GM12878 (cell line): Measurements from ENCODE around the gene KRTAP1-3. TPM values are rescaled to one million over a fixed set of nuclear protein-coding genes. Genes with fewer than 3 reads are reported as not detected.

Experiments used
- ATAC-seq: fragments of 200-7000 bp; cut with Tn5 transposase; 3 replicates; pipeline ENCODE4 v1.9.1; 2020; ENCODE audit warnings: mild to moderate bottlenecking, moderate library complexity
- BruUV-seq: library from RNA; stranded (reverse); fragments of 400-500 nt; replicated peaks from 2 replicates; lab custom pipeline; 2021; lab: Mats Ljungman, UMichigan
- CTCF ChIA-PET: fragments of 300-600 bp; sonication (Branson Sonifier 250); formaldehyde crosslinking; extraction: SDS; loops from one replicate; lab custom pipeline; 2021; ENCODE audit warnings: inconsistent platforms; lab: Yijun Ruan, JAX
- POLR2A ChIA-PET: fragments of 350-600 bp; formaldehyde crosslinking; extraction: SDS; loops from one replicate; lab custom pipeline; 2021; ENCODE audit warnings: inconsistent platforms; lab: Charles Lee
- RAD21 ChIA-PET: fragments of 300-600 bp; sonication (Branson Sonifier 250); formaldehyde crosslinking; loops from one replicate; lab custom pipeline; 2023; ENCODE audit warnings: antibody characterized with exemption; ENCODE audit not compliant: unreplicated experiment; lab: Charles Lee
- SMC1A ChIA-PET: fragments of 300-600 bp; sonication (Branson Sonifier 250); formaldehyde crosslinking; loops from one replicate; lab custom pipeline; 2023; ENCODE audit not compliant: unreplicated experiment, uncharacterized antibody; lab: Charles Lee
- DNase-seq: peaks from one replicate; pipeline ENCODE4 v3.0.0-alpha.2; 2011; ENCODE audit warnings: low read depth, low spot score
- FAIRE-seq: peaks from 3 replicates; lab custom pipeline; 2011; peaks lifted over from hg19 to GRCh38; lab: Jason Lieb, UNC
- H2AFZ ChIP-seq: 2 replicates; pipeline ENCODE4 v1.6.0; 2011; ENCODE audit warnings: low read depth, low read length, control low read depth; ENCODE audit not compliant: control insufficient read depth
- H3K27ac ChIP-seq: 2 replicates; pipeline ENCODE4 v1.5.1; 2011; ENCODE audit warnings: control low read depth; ENCODE audit not compliant: control insufficient read depth, insufficient read depth
- H3K27me3 ChIP-seq, 2 experiments: replicated peaks in 1 of 2; 2 replicates each; pipeline versions ENCODE4 v1.6.0 to v1.6.1; 2011; ENCODE audit warnings: low read length in 1 of 2; ENCODE audit not compliant: control insufficient read depth in 2 of 2, insufficient read depth in 2 of 2
- H3K36me3 ChIP-seq, 2 experiments: 2 replicates each; pipeline ENCODE4 v1.5.1; 2011; ENCODE audit warnings: low read length in 1 of 2; ENCODE audit not compliant: control insufficient read depth in 2 of 2, insufficient read depth in 2 of 2
- H3K4me1 ChIP-seq: 2 replicates; pipeline ENCODE4 v1.6.1; 2011; ENCODE audit warnings: mild to moderate bottlenecking, low read length, moderate library complexity, mixed read lengths; ENCODE audit not compliant: control insufficient read depth, insufficient read depth
- H3K4me2 ChIP-seq: 2 replicates; pipeline ENCODE4 v1.6.0; 2011; ENCODE audit warnings: control low read depth; ENCODE audit not compliant: control insufficient read depth, insufficient read depth
- H3K4me3 ChIP-seq: fragments of 200-600 bp; sonication (generic); 2 replicates; pipeline ENCODE4 v1.5.1; 2016
- H3K79me2 ChIP-seq: 2 replicates; pipeline ENCODE4 v1.6.0; 2011; ENCODE audit warnings: low read length; ENCODE audit not compliant: control insufficient read depth, insufficient read depth
- H3K9ac ChIP-seq: 2 replicates; pipeline ENCODE4 v1.8.0; 2011; ENCODE audit warnings: low read length, control low read depth, mixed read lengths; ENCODE audit not compliant: control insufficient read depth, insufficient read depth
- H3K9me3 ChIP-seq: replicated peaks from 3 replicates; pipeline ENCODE4 v1.5.1; 2011; ENCODE audit warnings: mild to moderate bottlenecking, low read length; ENCODE audit not compliant: control insufficient read depth, insufficient read depth
- H4K20me1 ChIP-seq: 2 replicates; pipeline ENCODE4 v1.6.0; 2011; ENCODE audit not compliant: control insufficient read depth, insufficient read depth
- HDAC2 ChIP-seq: fragments of 200-600 bp; sonication (generic); IDR thresholded peaks from 2 replicates; pipeline ENCODE4 v1.6.1; 2017
- IRF3 ChIP-seq: fragments of 450-650 bp; IDR thresholded peaks from 2 replicates; pipeline ENCODE4 v1.6.1; 2014; ENCODE audit warnings: mild to moderate bottlenecking
- NR2F1 ChIP-seq: fragments of 450-650 bp; conservative IDR thresholded peaks from 2 replicates; pipeline ENCODE4 v1.6.1; 2017; ENCODE audit warnings: mild to moderate bottlenecking
- RUNX3 ChIP-seq: IDR thresholded peaks from 2 replicates; pipeline ENCODE4 v1.6.1; 2012; ENCODE audit warnings: low read length, inconsistent platforms
- WGBS: methylation state at CpG from one replicate; pipeline ENCODE4 v1.1.6; 2016; ENCODE audit warnings: low lambda C conversion rate; ENCODE audit not compliant: insufficient replicate concordance, insufficient coverage; ENCODE audit errors: missing lambda C conversion rate; 5-methylcytosine and 5-hydroxymethylcytosine counted together
- in situ Hi-C: fragments of 300-500 bp; cut with MboI; formaldehyde crosslinking; loops from 9 replicates; pipeline ENCODE4 v1.14.3; 2018; ENCODE audit warnings: mixed read lengths
- intact Hi-C: fragments of 100-400 bp; cut with micrococcal nuclease; formaldehyde crosslinking; loops from one replicate; pipeline ENCODE4 v1.14.2; 2022; ENCODE audit not compliant: unreplicated experiment
- polyA plus RNA-seq, 11 experiments: library from polyadenylated mRNA; depleted of rRNA in 4 of 11; unstranded in 6 of 11; stranded (reverse) in 5 of 11; fragments of >200 nt; fragmentation: Nextera tagmentation in 4 of 11; fragmentation: Illumina TruSeq in 1 of 11; extraction: Ambion mirVana in 4 of 11; extraction: Trizol in 1 of 11; gene quantifications; 1 replicate in 1 of 11; 2 replicates in 10 of 11; pipeline versions ENCODE4 v1.2.1 to v1.2.3, GENCODE V29; 2011 to 2016; ENCODE audit warnings: inconsistent platforms in 2 of 11, missing spikeins in 2 of 11, low read depth in 1 of 11
- total RNA-seq, 4 experiments: library from RNA; depleted of rRNA in 3 of 4; stranded (reverse); fragments of >200 nt in 3 of 4; fragmentation: Illumina TruSeq in 1 of 4; extraction: Trizol in 1 of 4; gene quantifications; 2 replicates each; pipeline versions ENCODE4 v1.2.1 to v1.2.3, GENCODE V29; 2013 to 2021
- TF ChIP-seq, protein P1 (sequence below): fragments of 450-650 bp; IDR thresholded peaks from 2 replicates; pipeline ENCODE4 v1.6.1; 2017; ENCODE audit warnings: mild to moderate bottlenecking, low read depth, inconsistent platforms; ENCODE audit not compliant: poor library complexity, severe bottlenecking

Gene KRTAP1-3
- total and polyA plus RNA-seq, 10 of the 15 experiments (the other 5 are each of a cell fraction or from before 2014, with no cell fraction given): not detected

DNA sequence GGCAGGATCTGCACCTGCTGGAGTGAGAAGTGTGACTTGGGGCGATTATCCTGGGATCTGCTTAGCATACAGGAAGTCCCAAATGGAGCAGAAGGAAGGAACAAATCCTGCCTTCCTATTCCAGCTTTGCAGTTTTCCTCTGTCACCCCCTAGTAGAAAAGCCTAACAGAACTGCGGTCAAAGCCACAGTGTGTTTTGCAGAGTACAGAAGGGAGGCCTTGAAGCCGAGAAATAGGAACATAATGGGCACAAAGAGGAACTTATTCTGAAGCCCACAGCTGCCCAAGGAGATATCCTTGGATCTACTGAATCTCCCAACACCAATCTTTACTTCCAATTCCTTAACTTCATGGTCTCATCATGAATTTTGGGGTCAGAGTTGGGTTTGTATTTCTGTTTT, 16.1 kb downstream of the KRTAP1-3 start:
- no TSS peak for BruUV-seq
- Histone ChIP-seq H3K4me1 (no peaks in the 10 kb centered on the region), H3K27me3 (no peaks in the 10 kb centered on the region; a peak in 2 of 4 replicates), H2AFZ (no peak overlapping the region), H3K79me2 (no peaks in the 10 kb centered on the region), H3K4me2 (no peak overlapping the region), H3K9ac (no peak overlapping the region), H3K4me3 (no peak overlapping the region), H3K9me3 (no peaks in the 10 kb centered on the region), H3K27ac (no peak overlapping the region), H4K20me1 (no peaks in the 10 kb centered on the region), H3K36me3 (no peaks in the 10 kb centered on the region)
- FAIRE-seq: no peak
- ChIA-PET SMC1A (no interaction called here), RAD21 (no interaction called here), POLR2A (no interaction called here), CTCF (no interaction called here)
- TF ChIP-seq RUNX3 (no peak), NR2F1 (no peak), IRF3 (no peak), HDAC2 (no peak)
- TF ChIP-seq, protein P1, sequence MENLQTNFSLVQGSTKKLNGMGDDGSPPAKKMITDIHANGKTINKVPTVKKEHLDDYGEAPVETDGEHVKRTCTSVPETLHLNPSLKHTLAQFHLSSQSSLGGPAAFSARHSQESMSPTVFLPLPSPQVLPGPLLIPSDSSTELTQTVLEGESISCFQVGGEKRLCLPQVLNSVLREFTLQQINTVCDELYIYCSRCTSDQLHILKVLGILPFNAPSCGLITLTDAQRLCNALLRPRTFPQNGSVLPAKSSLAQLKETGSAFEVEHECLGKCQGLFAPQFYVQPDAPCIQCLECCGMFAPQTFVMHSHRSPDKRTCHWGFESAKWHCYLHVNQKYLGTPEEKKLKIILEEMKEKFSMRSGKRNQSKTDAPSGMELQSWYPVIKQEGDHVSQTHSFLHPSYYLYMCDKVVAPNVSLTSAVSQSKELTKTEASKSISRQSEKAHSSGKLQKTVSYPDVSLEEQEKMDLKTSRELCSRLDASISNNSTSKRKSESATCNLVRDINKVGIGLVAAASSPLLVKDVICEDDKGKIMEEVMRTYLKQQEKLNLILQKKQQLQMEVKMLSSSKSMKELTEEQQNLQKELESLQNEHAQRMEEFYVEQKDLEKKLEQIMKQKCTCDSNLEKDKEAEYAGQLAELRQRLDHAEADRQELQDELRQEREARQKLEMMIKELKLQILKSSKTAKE: no peak
- no peak for ATAC-seq
- WGBS: 47% methylated on average over 3 of the region's 3 CpGs
- in situ Hi-C loops: no loop called here
- intact Hi-C loops: no loop called here
- DNase-seq: no peak
